ENCODE results near the gene UFD1. TPM values are rescaled to one million over a fixed set of nuclear protein-coding genes. Genes with fewer than 3 reads are reported as not detected.

Gene UFD1
- total and polyA plus RNA-seq, 9 of the 15 experiments (the other 6 are each of a cell fraction or from before 2014, with no cell fraction given) = 238 to 645 (median 363) TPM

DNA sequence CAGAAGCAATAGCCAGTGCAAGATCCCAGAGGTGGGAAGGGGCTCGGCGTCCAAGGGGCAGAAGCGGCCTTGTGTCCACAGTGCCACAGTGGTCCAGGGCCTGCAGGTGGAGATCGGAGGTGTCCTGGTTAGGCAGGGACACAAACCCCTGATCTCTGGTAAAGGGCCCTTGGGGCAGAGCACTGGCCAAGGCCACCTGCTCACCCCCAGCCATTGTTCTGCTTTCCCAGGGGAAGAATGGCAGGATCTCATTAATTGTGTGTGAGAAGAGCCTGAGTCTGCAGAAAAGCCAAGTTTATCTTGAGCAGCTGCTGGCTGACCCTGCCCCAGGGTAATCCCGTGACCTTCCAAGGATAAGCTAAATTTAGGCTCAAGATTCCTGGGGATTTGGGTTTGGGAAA, 48.3 kb upstream of the UFD1 start:
- intact Hi-C loops (cut with micrococcal nuclease) (no loop called here), in situ Hi-C loops (cut with MboI) (no loop called here)
- H3K36me3 ChIP-seq (ENCODE audit: control insufficient read depth, insufficient read depth, low read length) = peaks cover 4% of the 10 kb centered on the region; the same call in 1 of the 3 replicates
- peak; percentile 55 for FAIRE-seq
- no peak overlapping the region for H2AFZ ChIP-seq (ENCODE audit: low read depth, low read length)
- peak overlapping the region in 1 of 2 experiments; percentile 61; a peak in 2 of 4 replicates for H3K9ac ChIP-seq (ENCODE audit: insufficient read depth in 1 of 2, low read depth in 2 of 2, low read length in 2 of 2)
- CTCF ChIA-PET (ENCODE audit: low intra/inter-chr PET ratio) = no interaction called here
- POLR2A ChIA-PET = interaction anchor here (0.7 to 2.4 kb wide), 6 partner anchors 9 to 104 kb away, joined by 3 to 17 read pairs (median 4); no protein-coding TSS in a partner anchor
- H3K79me2 ChIP-seq (ENCODE audit: control insufficient read depth, insufficient read depth, low read length) = no peaks in the 10 kb centered on the region
- BruUV-seq (replicated peaks) = no TSS peak
- H4K20me1 ChIP-seq (replicated peaks; ENCODE audit: control insufficient read depth, insufficient read depth, low read length) = peaks cover 17% of the 10 kb centered on the region
- peaks cover 41 to 57% of the 10 kb centered on the region in 2 experiments for H3K27me3 ChIP-seq (ENCODE audit: control insufficient read depth in 2 of 2, insufficient read depth in 2 of 2, low read length in 2 of 2)
- H3K4me3 ChIP-seq = no peak overlapping the region
- H3K27ac ChIP-seq (ENCODE audit: extremely low read depth, low read depth, low read length) = no peak overlapping the region
- H3K9me1 ChIP-seq (ENCODE audit: control insufficient read depth, insufficient read depth, low read length) = no peaks in the 10 kb centered on the region
- no peak for ATAC-seq
- no peaks in the 10 kb centered on the region for H3K9me3 ChIP-seq (replicated peaks; ENCODE audit: control insufficient read depth, insufficient read depth, low read depth, low read length)
- peaks cover 0 to 41% of the 10 kb centered on the region in 2 experiments; a peak in 3 of 5 replicates for H3K4me1 ChIP-seq (replicated peaks in 1 of 2; ENCODE audit: control insufficient read depth in 2 of 2, insufficient read depth in 2 of 2, low read length in 2 of 2)
- H3K4me2 ChIP-seq (ENCODE audit: insufficient read depth, low read length) = no peak overlapping the region
- WGBS (ENCODE audit: insufficient coverage, low coverage, missing lambda C conversion rate) = 35% methylated on average over 5 of the region's 5 CpGs
- peak in 1 of 4 experiments; percentile 33 for DNase-seq (ENCODE audit: extremely low read depth in 1 of 4, low spot score in 3 of 4)
- no peak for TF ChIP-seq CXXC5 (CRISPR knock-in tag; IDR thresholded peaks at IDR 0.05)
- TF ChIP-seq MAFG (tag; conservative IDR thresholded peaks at IDR 0.05) = peak; percentile 53; the same call in 1 of the 2 replicates
- TF ChIP-seq, protein P1, sequence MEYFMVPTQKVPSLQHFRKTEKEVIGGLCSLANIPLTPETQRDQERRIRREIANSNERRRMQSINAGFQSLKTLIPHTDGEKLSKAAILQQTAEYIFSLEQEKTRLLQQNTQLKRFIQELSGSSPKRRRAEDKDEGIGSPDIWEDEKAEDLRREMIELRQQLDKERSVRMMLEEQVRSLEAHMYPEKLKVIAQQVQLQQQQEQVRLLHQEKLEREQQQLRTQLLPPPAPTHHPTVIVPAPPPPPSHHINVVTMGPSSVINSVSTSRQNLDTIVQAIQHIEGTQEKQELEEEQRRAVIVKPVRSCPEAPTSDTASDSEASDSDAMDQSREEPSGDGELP (CRISPR knock-in tag; IDR thresholded peaks at IDR 0.05; ENCODE audit: borderline replicate concordance) = 0 out of 2 replicates have a peak, but pooled peaks have one; percentile 7
- TF ChIP-seq, protein P2, sequence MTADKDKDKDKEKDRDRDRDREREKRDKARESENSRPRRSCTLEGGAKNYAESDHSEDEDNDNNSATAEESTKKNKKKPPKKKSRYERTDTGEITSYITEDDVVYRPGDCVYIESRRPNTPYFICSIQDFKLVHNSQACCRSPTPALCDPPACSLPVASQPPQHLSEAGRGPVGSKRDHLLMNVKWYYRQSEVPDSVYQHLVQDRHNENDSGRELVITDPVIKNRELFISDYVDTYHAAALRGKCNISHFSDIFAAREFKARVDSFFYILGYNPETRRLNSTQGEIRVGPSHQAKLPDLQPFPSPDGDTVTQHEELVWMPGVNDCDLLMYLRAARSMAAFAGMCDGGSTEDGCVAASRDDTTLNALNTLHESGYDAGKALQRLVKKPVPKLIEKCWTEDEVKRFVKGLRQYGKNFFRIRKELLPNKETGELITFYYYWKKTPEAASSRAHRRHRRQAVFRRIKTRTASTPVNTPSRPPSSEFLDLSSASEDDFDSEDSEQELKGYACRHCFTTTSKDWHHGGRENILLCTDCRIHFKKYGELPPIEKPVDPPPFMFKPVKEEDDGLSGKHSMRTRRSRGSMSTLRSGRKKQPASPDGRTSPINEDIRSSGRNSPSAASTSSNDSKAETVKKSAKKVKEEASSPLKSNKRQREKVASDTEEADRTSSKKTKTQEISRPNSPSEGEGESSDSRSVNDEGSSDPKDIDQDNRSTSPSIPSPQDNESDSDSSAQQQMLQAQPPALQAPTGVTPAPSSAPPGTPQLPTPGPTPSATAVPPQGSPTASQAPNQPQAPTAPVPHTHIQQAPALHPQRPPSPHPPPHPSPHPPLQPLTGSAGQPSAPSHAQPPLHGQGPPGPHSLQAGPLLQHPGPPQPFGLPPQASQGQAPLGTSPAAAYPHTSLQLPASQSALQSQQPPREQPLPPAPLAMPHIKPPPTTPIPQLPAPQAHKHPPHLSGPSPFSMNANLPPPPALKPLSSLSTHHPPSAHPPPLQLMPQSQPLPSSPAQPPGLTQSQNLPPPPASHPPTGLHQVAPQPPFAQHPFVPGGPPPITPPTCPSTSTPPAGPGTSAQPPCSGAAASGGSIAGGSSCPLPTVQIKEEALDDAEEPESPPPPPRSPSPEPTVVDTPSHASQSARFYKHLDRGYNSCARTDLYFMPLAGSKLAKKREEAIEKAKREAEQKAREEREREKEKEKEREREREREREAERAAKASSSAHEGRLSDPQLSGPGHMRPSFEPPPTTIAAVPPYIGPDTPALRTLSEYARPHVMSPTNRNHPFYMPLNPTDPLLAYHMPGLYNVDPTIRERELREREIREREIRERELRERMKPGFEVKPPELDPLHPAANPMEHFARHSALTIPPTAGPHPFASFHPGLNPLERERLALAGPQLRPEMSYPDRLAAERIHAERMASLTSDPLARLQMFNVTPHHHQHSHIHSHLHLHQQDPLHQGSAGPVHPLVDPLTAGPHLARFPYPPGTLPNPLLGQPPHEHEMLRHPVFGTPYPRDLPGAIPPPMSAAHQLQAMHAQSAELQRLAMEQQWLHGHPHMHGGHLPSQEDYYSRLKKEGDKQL (CRISPR knock-in tag; IDR thresholded peaks at IDR 0.05; ENCODE audit: borderline replicate concordance) = 0 out of 2 replicates have a peak, but pooled peaks have one; percentile 19
- TF ChIP-seq SLC30A9 (CRISPR knock-in tag; IDR thresholded peaks at IDR 0.05) = no peak
- TF ChIP-seq, protein P3, sequence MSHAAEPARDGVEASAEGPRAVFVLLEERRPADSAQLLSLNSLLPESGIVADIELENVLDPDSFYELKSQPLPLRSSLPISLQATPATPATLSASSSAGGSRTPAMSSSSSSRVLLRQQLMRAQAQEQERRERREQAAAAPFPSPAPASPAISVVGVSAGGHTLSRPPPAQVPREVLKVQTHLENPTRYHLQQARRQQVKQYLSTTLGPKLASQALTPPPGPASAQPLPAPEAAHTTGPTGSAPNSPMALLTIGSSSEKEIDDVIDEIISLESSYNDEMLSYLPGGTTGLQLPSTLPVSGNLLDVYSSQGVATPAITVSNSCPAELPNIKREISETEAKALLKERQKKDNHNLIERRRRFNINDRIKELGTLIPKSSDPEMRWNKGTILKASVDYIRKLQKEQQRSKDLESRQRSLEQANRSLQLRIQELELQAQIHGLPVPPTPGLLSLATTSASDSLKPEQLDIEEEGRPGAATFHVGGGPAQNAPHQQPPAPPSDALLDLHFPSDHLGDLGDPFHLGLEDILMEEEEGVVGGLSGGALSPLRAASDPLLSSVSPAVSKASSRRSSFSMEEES (CRISPR knock-in tag; IDR thresholded peaks at IDR 0.05) = peak; percentile 6; the same call in 1 of the 2 replicates
- TF ChIP-seq, protein P4, sequence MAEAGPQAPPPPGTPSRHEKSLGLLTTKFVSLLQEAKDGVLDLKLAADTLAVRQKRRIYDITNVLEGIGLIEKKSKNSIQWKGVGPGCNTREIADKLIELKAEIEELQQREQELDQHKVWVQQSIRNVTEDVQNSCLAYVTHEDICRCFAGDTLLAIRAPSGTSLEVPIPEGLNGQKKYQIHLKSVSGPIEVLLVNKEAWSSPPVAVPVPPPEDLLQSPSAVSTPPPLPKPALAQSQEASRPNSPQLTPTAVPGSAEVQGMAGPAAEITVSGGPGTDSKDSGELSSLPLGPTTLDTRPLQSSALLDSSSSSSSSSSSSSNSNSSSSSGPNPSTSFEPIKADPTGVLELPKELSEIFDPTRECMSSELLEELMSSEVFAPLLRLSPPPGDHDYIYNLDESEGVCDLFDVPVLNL (CRISPR knock-in tag; IDR thresholded peaks at IDR 0.05; ENCODE audit: low read depth) = peak; percentile 33; the same call in 1 of the 2 replicates
- TF ChIP-seq ZNF165 (CRISPR knock-in tag; IDR thresholded peaks at IDR 0.05; ENCODE audit: borderline replicate concordance) = 0 out of 2 replicates have a peak, but pooled peaks have one; percentile 12
- TF ChIP-seq STAG1 (CRISPR knock-in tag; IDR thresholded peaks at IDR 0.05; ENCODE audit: borderline replicate concordance) = 0 out of 2 replicates have a peak, but pooled peaks have one; percentile 27
- TF ChIP-seq PHF8 (IDR thresholded peaks at IDR 0.05; ENCODE audit: borderline replicate concordance, low read length) = 0 out of 2 replicates have a peak, but pooled peaks have one; percentile 1
- TF ChIP-seq ETV6 (IDR thresholded peaks at IDR 0.05; ENCODE audit: borderline replicate concordance in 1 of 2, low read depth in 2 of 2, low read length in 1 of 2) = no peak
- no peak for TF ChIP-seq ETV6 (CRISPR knock-in tag; IDR thresholded peaks at IDR 0.05; ENCODE audit: borderline replicate concordance)
